ENCODE measurements around the gene RBM20.

GRCh38 chr10:110631934-110632333 lies 12.2 kb upstream of the RBM20 start:
- no peak for TF ChIP-seq CTCF (IDR thresholded peaks at IDR 0.05)
- no peak for TF ChIP-seq POLR2A (IDR thresholded peaks at IDR 0.05)

Measured in thyroid gland (tissue), 4 donors.